ENCODE data around the gene TNFAIP8L3. TPM values are rescaled to one million over a fixed set of nuclear protein-coding genes. Genes with fewer than 3 reads are reported as not detected.

TNFAIP8L3 gene
- polyA plus RNA-seq, 1 experiment, result 0.30 TPM

DNA sequence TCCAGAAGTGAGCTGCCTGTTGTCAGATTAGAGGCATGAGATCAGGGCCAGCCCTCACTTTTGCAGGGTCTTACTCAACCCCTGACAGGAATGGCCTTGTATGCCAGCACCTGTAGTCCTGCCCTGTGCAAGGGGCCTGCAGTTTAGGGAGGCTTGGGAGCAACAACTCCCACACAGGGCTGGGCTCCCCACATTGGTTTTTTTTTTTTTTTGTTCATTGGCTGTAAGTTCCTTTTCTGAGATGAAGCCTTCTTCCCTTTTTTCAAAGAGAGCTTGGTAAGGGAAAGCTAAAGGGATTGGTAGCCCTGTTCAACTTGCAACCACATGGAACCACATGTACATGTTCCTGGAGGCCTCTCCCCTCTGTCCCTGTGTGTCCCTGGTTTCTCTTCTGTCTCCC is 46.4 kb downstream of the TNFAIP8L3 start:
- TF ChIP-seq, protein P1, sequence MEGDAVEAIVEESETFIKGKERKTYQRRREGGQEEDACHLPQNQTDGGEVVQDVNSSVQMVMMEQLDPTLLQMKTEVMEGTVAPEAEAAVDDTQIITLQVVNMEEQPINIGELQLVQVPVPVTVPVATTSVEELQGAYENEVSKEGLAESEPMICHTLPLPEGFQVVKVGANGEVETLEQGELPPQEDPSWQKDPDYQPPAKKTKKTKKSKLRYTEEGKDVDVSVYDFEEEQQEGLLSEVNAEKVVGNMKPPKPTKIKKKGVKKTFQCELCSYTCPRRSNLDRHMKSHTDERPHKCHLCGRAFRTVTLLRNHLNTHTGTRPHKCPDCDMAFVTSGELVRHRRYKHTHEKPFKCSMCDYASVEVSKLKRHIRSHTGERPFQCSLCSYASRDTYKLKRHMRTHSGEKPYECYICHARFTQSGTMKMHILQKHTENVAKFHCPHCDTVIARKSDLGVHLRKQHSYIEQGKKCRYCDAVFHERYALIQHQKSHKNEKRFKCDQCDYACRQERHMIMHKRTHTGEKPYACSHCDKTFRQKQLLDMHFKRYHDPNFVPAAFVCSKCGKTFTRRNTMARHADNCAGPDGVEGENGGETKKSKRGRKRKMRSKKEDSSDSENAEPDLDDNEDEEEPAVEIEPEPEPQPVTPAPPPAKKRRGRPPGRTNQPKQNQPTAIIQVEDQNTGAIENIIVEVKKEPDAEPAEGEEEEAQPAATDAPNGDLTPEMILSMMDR (IDR thresholded peaks at IDR 0.05; ENCODE audit: low read depth, low read length), result no peak
- no peak overlapping the region for H3K4me3 ChIP-seq (ENCODE audit: low read depth, low read length)
- ChIA-PET CTCF (no interaction called here), POLR2A (interaction anchor here (0.6 kb wide), 1 partner anchor 33 kb away, joined by 9 read pairs; no protein-coding TSS in a partner anchor)
- H3K27me3 ChIP-seq (ENCODE audit: control insufficient read depth, insufficient read depth, low read length), result peaks cover 9% of the 10 kb centered on the region
- H3K27ac ChIP-seq (ENCODE audit: low read depth, low read length), result no peak overlapping the region
- no peak for DNase-seq (ENCODE audit: low read depth, low spot score)
- no peaks in the 10 kb centered on the region for H3K9me3 ChIP-seq (ENCODE audit: control insufficient read depth, insufficient read depth, low read length)

DNA sequence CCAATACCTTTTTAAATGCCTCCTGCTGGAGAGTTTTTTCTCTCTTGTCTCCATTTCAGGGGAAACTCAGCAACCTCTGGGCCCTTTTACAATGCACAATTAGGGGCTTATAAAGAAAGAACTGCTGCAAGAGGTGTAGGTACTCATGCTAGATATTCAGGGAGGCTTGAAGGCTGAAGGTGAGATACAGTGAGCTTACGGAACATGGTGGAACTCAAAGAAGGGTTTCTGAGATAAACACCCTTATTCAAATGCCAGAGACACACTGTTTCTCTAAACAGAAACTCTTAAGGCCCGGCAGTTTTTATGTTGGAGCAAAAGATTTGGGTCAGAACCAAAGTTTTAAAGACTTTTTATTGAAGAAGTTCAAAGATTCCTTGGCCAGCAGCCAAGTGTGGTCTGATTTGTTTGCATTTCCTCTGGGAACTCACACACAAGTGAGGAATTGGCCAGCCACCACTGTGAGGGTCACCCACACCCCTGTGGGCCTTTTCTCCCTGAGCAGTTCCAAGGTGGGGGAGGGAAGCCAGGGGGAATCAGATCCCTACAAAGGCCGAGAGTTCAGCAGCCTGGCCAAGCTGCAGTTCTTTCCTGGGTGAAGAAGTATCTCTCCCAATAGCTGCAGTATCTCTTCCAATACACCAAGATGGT is 47.8 kb downstream of the TNFAIP8L3 start:
- H3K9me3 ChIP-seq (ENCODE audit: control insufficient read depth, insufficient read depth, low read length), result no peaks in the 10 kb centered on the region
- ChIA-PET POLR2A (no interaction called here), CTCF (no interaction called here)
- peaks cover 4% of the 10 kb centered on the region for H3K27me3 ChIP-seq (ENCODE audit: control insufficient read depth, insufficient read depth, low read length)
- no peak overlapping the region for H3K4me3 ChIP-seq (ENCODE audit: low read depth, low read length)
- TF ChIP-seq, protein P1 (IDR thresholded peaks at IDR 0.05; ENCODE audit: low read depth, low read length), result no peak
- DNase-seq (ENCODE audit: low read depth, low spot score), result peak; percentile 4
- no peak overlapping the region for H3K27ac ChIP-seq (ENCODE audit: low read depth, low read length)

DNA sequence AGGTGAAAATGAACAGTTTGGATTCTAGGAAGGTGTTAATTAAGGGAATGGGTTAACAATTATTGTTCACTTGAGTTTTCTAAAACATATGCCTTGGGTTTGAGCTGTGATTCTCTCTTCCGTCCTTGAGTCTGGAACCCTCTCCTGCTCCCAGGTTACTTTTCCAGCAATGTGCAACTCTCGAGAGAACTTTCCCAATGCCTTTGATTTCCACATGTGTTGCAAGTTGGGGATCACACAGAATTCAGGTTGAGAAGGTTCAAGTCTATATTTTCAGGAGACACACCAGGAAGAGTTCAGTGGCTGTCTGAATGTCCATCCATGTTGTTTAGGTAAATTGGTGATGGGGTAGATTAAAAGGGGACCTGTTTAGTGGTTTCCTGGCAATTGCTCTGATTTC is 48.7 kb downstream of the TNFAIP8L3 start:
- Histone ChIP-seq H3K9me3 (ENCODE audit: control insufficient read depth, insufficient read depth, low read length) (no peaks in the 10 kb centered on the region), H3K4me3 (ENCODE audit: low read depth, low read length) (no peak overlapping the region), H3K27me3 (ENCODE audit: control insufficient read depth, insufficient read depth, low read length) (peaks cover 3% of the 10 kb centered on the region), H3K27ac (ENCODE audit: low read depth, low read length) (no peak overlapping the region)
- no peak for DNase-seq (ENCODE audit: low read depth, low spot score)
- TF ChIP-seq, protein P1 (IDR thresholded peaks at IDR 0.05; ENCODE audit: low read depth, low read length), result no peak
- CTCF ChIA-PET, result no interaction called here
- POLR2A ChIA-PET, result no interaction called here

DNA sequence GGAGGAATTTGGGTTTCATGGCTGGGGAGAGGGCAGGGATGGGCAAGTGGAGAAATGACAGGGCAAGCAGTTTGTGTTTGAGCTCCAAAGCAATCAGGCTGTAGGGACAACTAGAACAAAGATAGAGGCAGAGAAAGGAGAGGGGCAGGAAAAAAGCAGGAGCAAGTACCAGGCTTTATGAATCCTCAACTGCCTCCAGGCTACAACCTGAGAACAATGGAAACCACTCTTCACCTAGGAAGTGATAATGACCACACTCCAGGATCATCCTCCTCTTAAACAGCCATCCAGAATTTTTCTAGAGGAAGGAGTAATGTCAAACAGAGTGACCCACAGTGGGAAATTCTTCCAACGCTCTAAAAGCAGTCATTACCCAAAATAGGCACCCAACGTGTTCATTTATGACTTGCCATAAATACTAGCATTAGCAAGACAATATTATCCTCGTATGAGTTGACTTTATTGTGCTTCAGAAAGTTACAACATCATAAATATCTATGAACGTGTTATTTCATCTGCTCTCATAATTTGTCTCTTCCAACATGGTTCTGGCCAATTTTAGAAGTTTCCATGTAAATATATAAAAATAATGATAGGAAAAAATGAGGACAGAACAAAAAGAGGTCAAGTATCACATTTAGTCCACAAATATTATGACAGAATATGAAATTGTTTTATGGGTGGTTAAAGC is 50.5 kb downstream of the TNFAIP8L3 start:
- Histone ChIP-seq H3K4me3 (ENCODE audit: low read depth, low read length) (no peak overlapping the region), H3K27me3 (ENCODE audit: control insufficient read depth, insufficient read depth, low read length) (no peaks in the 10 kb centered on the region), H3K9me3 (ENCODE audit: control insufficient read depth, insufficient read depth, low read length) (no peaks in the 10 kb centered on the region), H3K27ac (ENCODE audit: low read depth, low read length) (no peak overlapping the region)
- no peak for DNase-seq (ENCODE audit: low read depth, low spot score)
- ChIA-PET CTCF (no interaction called here), POLR2A (no interaction called here)
- TF ChIP-seq, protein P1 (IDR thresholded peaks at IDR 0.05; ENCODE audit: low read depth, low read length), result no peak

DNA sequence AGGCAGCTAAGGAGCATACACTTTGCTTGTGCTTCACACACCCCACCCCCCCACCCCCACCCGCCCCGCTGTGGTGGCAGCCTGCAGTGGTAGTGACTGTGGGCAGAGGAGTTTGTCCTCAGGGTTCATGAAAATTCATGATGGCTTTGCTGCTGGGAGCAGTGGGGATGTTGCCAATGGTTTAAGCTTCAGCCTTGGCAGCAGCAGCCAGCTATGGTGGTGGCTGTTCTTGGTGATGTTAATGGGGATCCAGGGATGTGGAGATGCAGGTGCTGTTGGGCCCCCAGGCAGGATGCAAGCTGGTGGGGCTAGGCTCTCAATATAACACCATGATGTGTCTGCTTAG is 55.8 kb downstream of the TNFAIP8L3 start:
- TF ChIP-seq, protein P1 (IDR thresholded peaks at IDR 0.05; ENCODE audit: low read depth, low read length), result no peak
- CTCF ChIA-PET, result no interaction called here
- no peak overlapping the region for H3K4me3 ChIP-seq (ENCODE audit: low read depth, low read length)
- H3K9me3 ChIP-seq (ENCODE audit: control insufficient read depth, insufficient read depth, low read length), result no peaks in the 10 kb centered on the region
- POLR2A ChIA-PET, result no interaction called here
- no peak for DNase-seq (ENCODE audit: low read depth, low spot score)
- H3K27me3 ChIP-seq (ENCODE audit: control insufficient read depth, insufficient read depth, low read length), result no peaks in the 10 kb centered on the region
- H3K27ac ChIP-seq (ENCODE audit: low read depth, low read length), result no peak overlapping the region
